GM18519 (cell line): ENCODE measurements around the gene C13orf46.

Experiments used
- ATAC-seq: cut with Tn5 transposase; IDR thresholded peaks from one replicate; pipeline ENCODE4 v1.9.1; 2021; ENCODE audit warnings: mild to moderate bottlenecking, moderate library complexity; ENCODE audit not compliant: unreplicated experiment, low FRiP score

The C13orf46 gene

DNA sequence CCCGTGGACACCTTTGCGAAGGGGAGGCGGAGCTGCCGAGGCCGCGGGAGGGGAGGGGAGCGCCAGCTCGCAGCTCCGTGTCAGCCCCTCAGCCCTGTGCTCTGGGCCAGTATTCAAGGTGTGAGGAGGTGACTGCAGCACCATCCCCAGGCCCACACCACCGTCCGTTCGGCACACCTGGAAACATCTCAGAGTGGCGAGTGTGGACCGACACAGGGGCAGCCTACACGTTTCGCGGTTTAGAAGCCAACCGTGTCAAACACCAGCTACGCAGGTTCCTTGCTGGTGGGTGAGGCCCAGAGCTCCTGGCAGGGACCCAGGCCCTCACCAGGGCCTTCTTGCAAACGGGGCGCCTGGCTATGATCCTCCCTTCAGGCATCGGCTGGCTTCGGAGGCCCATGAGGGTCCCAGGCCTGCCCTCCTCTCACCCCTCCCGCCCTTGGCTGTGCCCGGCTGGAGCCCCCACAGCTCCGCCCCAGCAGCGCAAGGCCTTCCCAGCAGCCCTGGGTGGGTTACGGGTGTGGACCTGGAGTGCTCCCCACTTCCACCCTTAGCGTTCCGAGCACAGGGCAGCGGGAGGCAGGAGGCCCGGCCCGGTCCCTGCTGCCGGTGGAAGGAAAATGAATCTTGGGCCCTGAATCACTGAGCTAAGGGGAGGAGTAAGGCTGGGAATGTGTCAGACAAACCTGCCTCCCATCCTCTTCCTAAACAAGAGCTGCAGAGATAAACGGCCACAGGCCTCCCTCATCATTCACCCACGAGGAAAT lies 1.2 kb downstream of the C13orf46 start:
- no peak for ATAC-seq

- ATAC-seq: no peak
Observed at GRCh38 chr13:113971471-113972231, 2.2 kb downstream of the C13orf46 start.

DNA sequence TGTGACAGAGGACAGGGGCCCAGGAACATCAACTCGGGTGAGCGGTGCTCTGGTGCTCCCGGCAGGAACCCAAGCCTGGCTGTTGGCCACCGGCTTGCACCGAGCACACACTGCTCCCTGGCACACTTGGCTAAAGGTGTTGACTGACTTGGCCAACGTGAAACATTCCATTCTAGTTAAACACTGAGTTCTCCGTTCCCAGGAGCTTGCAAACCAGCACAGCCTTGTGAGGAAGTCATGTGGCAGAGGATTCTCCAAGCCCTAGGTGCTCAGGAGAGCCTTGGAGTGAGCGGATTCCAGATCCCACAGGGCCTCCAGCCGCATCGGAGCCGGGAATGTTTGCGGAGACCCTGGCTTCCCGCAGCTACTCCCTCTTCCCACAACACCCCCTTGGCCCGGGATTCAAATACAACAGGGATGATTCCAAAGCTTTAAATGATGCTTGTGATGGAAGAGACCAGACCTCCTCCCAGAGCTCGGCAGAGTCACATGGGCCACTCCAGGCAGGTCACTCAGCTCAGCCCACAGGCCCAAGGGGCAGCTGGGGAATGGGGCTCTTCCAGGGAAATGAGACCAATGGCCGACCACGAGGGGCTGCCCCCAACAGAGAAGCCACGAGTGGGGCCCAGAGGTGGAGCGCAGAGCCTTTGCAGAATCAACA lies 2.9 kb downstream of the C13orf46 start:
- ATAC-seq: no peak

GRCh38 chr13:113969973-113970611 lies 3.8 kb downstream of the C13orf46 start:
- ATAC-seq: no peak

- no peak for ATAC-seq
Observed at GRCh38 chr13:113969311-113969972, 4.4 kb downstream of the C13orf46 start.

GRCh38 chr13:113968463-113969310 lies 5.2 kb downstream of the C13orf46 start:
- ATAC-seq: no peak

- ATAC-seq: no peak
Observed at GRCh38 chr13:113967729-113968462, 6.0 kb downstream of the C13orf46 start.

DNA sequence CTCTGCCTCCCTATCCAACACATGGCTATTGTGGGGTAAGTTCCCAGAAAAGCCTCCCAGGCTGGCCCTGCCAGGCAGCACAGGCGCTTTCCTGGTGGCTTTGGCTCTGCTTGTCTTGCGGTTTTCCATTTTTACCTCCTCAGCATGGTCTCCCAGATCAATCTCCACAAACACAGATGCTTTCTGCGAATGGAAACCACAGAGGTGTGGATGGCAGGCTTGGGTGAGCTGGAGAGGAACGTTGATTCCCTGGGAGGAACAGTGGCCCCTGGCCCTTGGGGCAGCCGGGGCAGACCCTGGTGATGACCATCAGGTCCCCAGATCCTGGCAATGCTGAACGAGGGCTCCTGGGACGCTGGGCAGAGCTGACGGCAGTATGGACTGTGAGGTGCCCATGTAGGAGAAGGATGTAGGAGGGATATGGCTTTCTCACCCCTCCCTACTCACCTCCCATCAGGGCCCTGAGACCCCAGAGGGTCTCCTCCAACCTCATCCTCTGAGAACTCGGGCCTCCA lies 6.6 kb downstream of the C13orf46 start:
- no peak for ATAC-seq

- ATAC-seq: no peak
Observed at GRCh38 chr13:113965968-113966884, 7.7 kb downstream of the C13orf46 start.

- no peak for ATAC-seq
Observed at GRCh38 chr13:113965383-113965874, 8.4 kb downstream of the C13orf46 start.

DNA sequence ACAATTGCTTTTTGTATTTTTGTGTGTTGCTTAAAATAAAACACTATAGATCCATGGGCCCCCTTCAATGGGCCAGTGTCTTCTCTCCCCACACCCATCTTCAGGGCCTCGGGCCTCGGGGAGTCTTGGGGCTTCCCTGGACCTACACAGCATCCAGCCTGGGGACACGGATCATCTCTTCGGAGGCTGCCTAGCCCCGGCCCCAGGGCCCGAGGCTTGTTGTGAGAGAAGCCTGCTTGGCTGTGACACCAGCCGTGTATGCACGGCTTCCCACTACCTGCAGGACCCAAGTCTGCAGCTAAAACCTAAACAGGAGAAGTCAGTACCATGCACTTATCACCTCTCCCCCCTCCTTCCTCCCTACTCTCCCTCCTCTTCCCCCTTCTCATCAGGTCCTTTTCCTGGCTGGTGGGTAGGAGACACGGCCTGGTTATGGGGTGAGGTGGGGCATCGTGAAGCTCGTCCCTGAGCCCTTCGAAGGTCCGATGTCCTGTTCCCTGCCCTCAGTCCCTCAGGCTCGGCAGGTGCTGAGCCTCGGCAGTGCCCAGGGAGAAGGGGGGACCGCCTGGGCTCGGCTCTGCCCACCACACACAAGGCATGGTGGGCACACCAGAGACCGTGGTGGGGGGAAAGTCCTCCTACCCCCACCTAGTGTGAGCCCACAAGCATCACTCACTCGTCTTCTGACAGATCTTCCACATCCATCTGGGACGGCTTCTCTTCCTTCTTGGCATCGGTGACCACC lies 9.5 kb downstream of the C13orf46 start:
- no peak for ATAC-seq

GRCh38 chr13:113963376-113963775 lies 10.5 kb downstream of the C13orf46 start:
- no peak for ATAC-seq

- no peak for ATAC-seq
Observed at GRCh38 chr13:113962975-113963374, 10.9 kb downstream of the C13orf46 start.

GRCh38 chr13:113962386-113962785 lies 11.5 kb downstream of the C13orf46 start:
- ATAC-seq: no peak

DNA sequence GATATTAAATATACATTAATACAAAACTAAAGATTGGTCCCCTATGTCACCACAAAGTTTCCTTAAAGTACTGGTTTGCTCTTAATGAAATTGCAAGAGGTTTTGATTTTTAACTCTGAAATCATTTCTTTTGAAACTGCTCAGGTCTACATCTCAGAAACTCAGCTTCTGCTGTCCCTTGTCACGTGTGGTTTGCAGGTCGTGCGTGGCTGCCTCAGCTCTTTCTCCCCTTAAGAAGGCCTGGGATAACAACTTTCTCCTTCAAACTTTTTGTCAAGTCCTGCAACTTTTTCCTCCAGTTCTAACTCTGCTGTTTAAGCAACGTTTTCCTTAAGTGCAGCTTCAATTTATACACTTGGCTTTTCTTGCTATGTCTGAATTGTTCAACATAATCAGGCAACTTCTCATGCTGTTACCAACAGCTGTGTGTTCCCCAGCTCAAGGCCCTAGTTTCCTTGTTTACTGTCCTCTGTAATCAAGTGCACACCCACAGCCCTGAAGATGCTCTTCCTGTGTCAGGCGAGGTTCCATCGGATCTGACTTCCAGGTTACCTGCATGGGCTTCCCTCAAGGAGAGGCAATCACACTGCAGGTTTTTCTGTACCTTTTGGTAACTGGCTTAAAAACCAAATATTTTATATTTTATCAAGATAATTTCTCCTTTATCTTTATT lies 13.5 kb downstream of the C13orf46 start:
- ATAC-seq: no peak

GRCh38 chr13:113959198-113959597 lies 14.7 kb downstream of the C13orf46 start:
- no peak for ATAC-seq
